ENCODE results near the gene SAP30BP.

- no peak for TF ChIP-seq EZH2phosphoT487 (IDR thresholded peaks at IDR 0.05; ENCODE audit: borderline replicate concordance, low read length)
- TF ChIP-seq CTCF (IDR thresholded peaks at IDR 0.05; ENCODE audit: low read depth, low read length, poor library complexity, severe bottlenecking): no peak
These were observed 90.0 kb downstream of the SAP30BP start for GRCh38 chr17:75757086-75757681.
